HEK293 (cell line): Measurements from ENCODE around the gene DNAJB8.

Experiments used
- CTCF ChIA-PET: fragments of 350-600 bp; formaldehyde crosslinking; extraction: SDS; loops from one replicate; lab custom pipeline; 2021; ENCODE audit warnings: antibody characterized with exemption; lab: Yijun Ruan, JAX
- POLR2A ChIA-PET: fragments of 300-600 bp; formaldehyde crosslinking; extraction: SDS; loops from one replicate; lab custom pipeline; 2020; ENCODE audit warnings: antibody characterized with exemption, inconsistent platforms; lab: Yijun Ruan, JAX
- H3K27ac ChIP-seq: fragments of 200-500 bp; sonication (Bioruptor generic); 2 replicates; pipeline ENCODE4 v1.5.1; 2014; ENCODE audit warnings: low read depth, low read length, control low read depth, inconsistent platforms; ENCODE audit errors: extremely low read depth
- H3K36me3 ChIP-seq, 2 experiments: fragments of 200-500 bp in 1 of 2; sonication (Bioruptor generic) in 1 of 2; 1 replicate in 1 of 2; 2 replicates in 1 of 2; pipeline ENCODE4 v1.5.1; 2014 to 2017; ENCODE audit warnings: inconsistent platforms in 2 of 2, low read length in 2 of 2; ENCODE audit not compliant: control insufficient read depth in 2 of 2, insufficient read depth in 1 of 2
- H3K4me1 ChIP-seq: fragments of 200-500 bp; sonication (Bioruptor generic); 2 replicates; pipeline ENCODE4 v1.5.1; 2014; ENCODE audit warnings: mild to moderate bottlenecking, low read length, inconsistent platforms; ENCODE audit not compliant: control insufficient read depth, insufficient read depth
- H3K4me3 ChIP-seq: 2 replicates; pipeline ENCODE4 v1.5.1; 2011; ENCODE audit warnings: low read depth, mild to moderate bottlenecking, control low read depth, low read length, moderate library complexity
- H3K9me3 ChIP-seq: fragments of 200-500 bp; sonication (Bioruptor generic); 2 replicates; pipeline ENCODE4 v1.5.1; 2014; ENCODE audit warnings: low read depth, low read length, inconsistent platforms; ENCODE audit not compliant: control insufficient read depth, insufficient read depth
- GLI4 ChIP-seq: fragments of 450-650 bp; formaldehyde crosslinking; IDR thresholded peaks from 2 replicates; pipeline ENCODE4 v1.5.1; 2016; ENCODE audit warnings: missing biosample characterization, missing genetic modification characterization
- HOXC10 ChIP-seq: sonication (generic); formaldehyde crosslinking; IDR thresholded peaks from 2 replicates; pipeline ENCODE4 v1.8.1; 2023; ENCODE audit warnings: mild to moderate bottlenecking, missing genetic modification reagents
- KLF16 ChIP-seq: fragments of 450-650 bp; formaldehyde crosslinking; IDR thresholded peaks from 2 replicates; pipeline ENCODE4 v1.5.1; 2017; ENCODE audit warnings: missing biosample characterization, missing genetic modification characterization
- MEIS1 ChIP-seq: sonication (generic); formaldehyde crosslinking; IDR thresholded peaks from 2 replicates; pipeline ENCODE4 v1.8.1; 2022; ENCODE audit warnings: missing genetic modification reagents, mild to moderate bottlenecking, borderline replicate concordance
- MZF1 ChIP-seq: fragments of 450-650 bp; formaldehyde crosslinking; IDR thresholded peaks from 2 replicates; pipeline ENCODE4 v1.5.1; 2017; ENCODE audit warnings: missing biosample characterization, missing genetic modification characterization, borderline replicate concordance
- TRIM28 ChIP-seq: IDR thresholded peaks from 2 replicates; pipeline ENCODE4 v1.6.1; 2011; ENCODE audit warnings: low read length, control low read depth, borderline replicate concordance
- YY1 ChIP-seq: fragments of 450-650 bp; formaldehyde crosslinking; IDR thresholded peaks from 2 replicates; pipeline ENCODE4 v1.5.1; 2018; ENCODE audit warnings: missing biosample characterization, missing genetic modification characterization
- ZBTB1 ChIP-seq: fragments of 450-650 bp; formaldehyde crosslinking; IDR thresholded peaks from 2 replicates; pipeline ENCODE4 v1.5.1; 2016; ENCODE audit warnings: missing biosample characterization, missing genetic modification characterization
- ZBTB10 ChIP-seq: fragments of 450-650 bp; formaldehyde crosslinking; IDR thresholded peaks from 2 replicates; pipeline ENCODE4 v1.5.1; 2016; ENCODE audit warnings: missing biosample characterization, missing genetic modification characterization
- ZFHX2 ChIP-seq: fragments of 450-650 bp; formaldehyde crosslinking; conservative IDR thresholded peaks from 2 replicates; pipeline ENCODE4 v1.5.1; 2016; ENCODE audit warnings: missing biosample characterization, missing genetic modification characterization
- ZNF133 ChIP-seq: fragments of 450-650 bp; formaldehyde crosslinking; IDR thresholded peaks from 2 replicates; pipeline ENCODE4 v1.5.1; 2016; ENCODE audit warnings: missing biosample characterization, missing genetic modification characterization
- ZNF169 ChIP-seq: fragments of 450-650 bp; formaldehyde crosslinking; IDR thresholded peaks from 2 replicates; pipeline ENCODE4 v1.5.1; 2016; ENCODE audit warnings: missing biosample characterization, missing genetic modification characterization
- ZNF184 ChIP-seq: fragments of 450-650 bp; IDR thresholded peaks from 2 replicates; pipeline ENCODE4 v1.5.1; 2018; ENCODE audit warnings: missing biosample characterization, mild to moderate bottlenecking, missing genetic modification characterization
- ZNF19 ChIP-seq: fragments of 450-650 bp; formaldehyde crosslinking; IDR thresholded peaks from 2 replicates; pipeline ENCODE4; 2016; ENCODE audit warnings: missing biosample characterization, missing genetic modification characterization, low read depth
- ZNF302 ChIP-seq: fragments of 450-650 bp; formaldehyde crosslinking; IDR thresholded peaks from 2 replicates; pipeline ENCODE4 v1.5.1; 2016; ENCODE audit warnings: missing biosample characterization, missing genetic modification characterization, low read depth
- ZNF324 ChIP-seq: fragments of 450-650 bp; formaldehyde crosslinking; IDR thresholded peaks from 2 replicates; pipeline ENCODE4 v1.5.1; 2016; ENCODE audit warnings: missing biosample characterization, missing genetic modification characterization
- ZNF350 ChIP-seq: fragments of 450-650 bp; formaldehyde crosslinking; IDR thresholded peaks from 2 replicates; pipeline ENCODE4 v1.5.0; 2017; ENCODE audit warnings: missing biosample characterization, mild to moderate bottlenecking, missing genetic modification characterization
- ZNF37A ChIP-seq: fragments of 450-650 bp; IDR thresholded peaks from 2 replicates; pipeline ENCODE4 v1.5.1; 2018; ENCODE audit warnings: missing biosample characterization, missing genetic modification characterization
- ZNF416 ChIP-seq: fragments of 450-650 bp; formaldehyde crosslinking; IDR thresholded peaks from 2 replicates; pipeline ENCODE4 v1.5.1; 2016; ENCODE audit warnings: missing biosample characterization, missing genetic modification characterization
- ZNF423 ChIP-seq: fragments of 450-650 bp; formaldehyde crosslinking; IDR thresholded peaks from 2 replicates; pipeline ENCODE4 v1.5.1; 2016; ENCODE audit warnings: missing biosample characterization, missing genetic modification characterization
- ZNF426 ChIP-seq: fragments of 450-650 bp; formaldehyde crosslinking; IDR thresholded peaks from 2 replicates; pipeline ENCODE4 v1.5.1; 2017; ENCODE audit warnings: missing biosample characterization, missing genetic modification characterization, mild to moderate bottlenecking, inconsistent platforms, moderate library complexity
- ZNF48 ChIP-seq: fragments of 450-650 bp; formaldehyde crosslinking; IDR thresholded peaks from 2 replicates; pipeline ENCODE4 v1.5.1; 2016; ENCODE audit warnings: missing biosample characterization, missing genetic modification characterization
- ZNF501 ChIP-seq: fragments of 450-650 bp; formaldehyde crosslinking; IDR thresholded peaks from 2 replicates; pipeline ENCODE4 v1.5.1; 2016; ENCODE audit warnings: missing biosample characterization, missing genetic modification characterization
- ZNF548 ChIP-seq: fragments of 450-650 bp; formaldehyde crosslinking; IDR thresholded peaks from 2 replicates; pipeline ENCODE4 v1.5.1; 2016; ENCODE audit warnings: missing biosample characterization, missing genetic modification characterization
- ZNF555 ChIP-seq: fragments of 450-650 bp; formaldehyde crosslinking; conservative IDR thresholded peaks from 2 replicates; pipeline ENCODE4 v1.5.1; 2017; ENCODE audit warnings: missing biosample characterization, mild to moderate bottlenecking, missing genetic modification characterization, inconsistent platforms
- ZNF571 ChIP-seq: fragments of 450-650 bp; formaldehyde crosslinking; IDR thresholded peaks from 2 replicates; pipeline ENCODE4 v1.5.0; 2017; ENCODE audit warnings: missing biosample characterization, missing genetic modification characterization
- ZNF600 ChIP-seq: fragments of 450-650 bp; formaldehyde crosslinking; IDR thresholded peaks from 2 replicates; pipeline ENCODE4 v1.5.1; 2016; ENCODE audit warnings: missing biosample characterization, missing genetic modification characterization
- ZNF664 ChIP-seq: fragments of 450-650 bp; formaldehyde crosslinking; IDR thresholded peaks from 2 replicates; pipeline ENCODE4 v1.5.1; 2016; ENCODE audit warnings: missing biosample characterization, missing genetic modification characterization
- ZNF704 ChIP-seq: fragments of 450-650 bp; formaldehyde crosslinking; IDR thresholded peaks from 2 replicates; pipeline ENCODE4 v1.5.1; 2016; ENCODE audit warnings: missing biosample characterization, missing genetic modification characterization
- ZNF707 ChIP-seq: fragments of 450-650 bp; formaldehyde crosslinking; IDR thresholded peaks from 2 replicates; pipeline ENCODE4 v1.5.1; 2016; ENCODE audit warnings: missing biosample characterization, missing genetic modification characterization
- ZNF830 ChIP-seq: fragments of 450-650 bp; IDR thresholded peaks from 2 replicates; pipeline ENCODE4 v1.5.0; 2018; ENCODE audit warnings: missing biosample characterization, missing genetic modification characterization, low read depth, mild to moderate bottlenecking, moderate library complexity
- ZSCAN16 ChIP-seq: fragments of 450-650 bp; formaldehyde crosslinking; IDR thresholded peaks from 2 replicates; pipeline ENCODE4 v1.5.1; 2016; ENCODE audit warnings: missing biosample characterization, missing genetic modification characterization

The DNAJB8 gene

GRCh38 chr3:128496602-128497304, 30.1 kb upstream of the DNAJB8 start:
- no peak overlapping the region for H3K27ac ChIP-seq
- H3K4me3 ChIP-seq = no peak overlapping the region; the same call in 1 of the 2 replicates
- no peaks in the 10 kb centered on the region for H3K4me1 ChIP-seq
- H3K36me3 ChIP-seq = peaks cover 0 to 62% of the 10 kb centered on the region in 2 experiments; a peak in 1 of 3 replicates
- ChIA-PET CTCF (interaction anchor here (0.7 to 2.7 kb wide), 4 partner anchors 8 to 271 kb away, joined by 3 to 19 read pairs (median 4); no protein-coding TSS in a partner anchor), POLR2A (interaction anchor here (1.0 kb wide), 1 partner anchor 71 kb away, joined by 4 read pairs; no protein-coding TSS in a partner anchor)
- TF ChIP-seq ZNF664 (tag by site-specific recombination) = no peak
- TF ChIP-seq ZNF302 (tag by site-specific recombination) = no peak
- no peak for TF ChIP-seq ZNF426 (tag by site-specific recombination)
- no peak for TF ChIP-seq ZBTB1
- TF ChIP-seq ZNF324 (tag by site-specific recombination) = no peak
- TF ChIP-seq ZNF423 (tag by site-specific recombination) = no peak
- no peak for TF ChIP-seq ZNF830 (tag by site-specific recombination)
- TF ChIP-seq ZNF37A (tag by site-specific recombination) = no peak
- TF ChIP-seq ZNF571 (tag by site-specific recombination) = no peak
- TF ChIP-seq ZNF169 = no peak
- no peak for TF ChIP-seq ZNF707 (tag by site-specific recombination)
- TF ChIP-seq ZBTB10 (tag by site-specific recombination) = no peak
- no peak for TF ChIP-seq ZNF184 (tag by site-specific recombination)
- no peak for TF ChIP-seq ZFHX2 (tag by site-specific recombination)
- no peak for TF ChIP-seq HOXC10 (CRISPR knock-in tag)
- TF ChIP-seq ZNF501 (tag by site-specific recombination) = no peak
- TF ChIP-seq ZNF555 (tag by site-specific recombination) = no peak
- TF ChIP-seq ZNF416 = no peak
- TF ChIP-seq MZF1 = no peak
- no peak for TF ChIP-seq KLF16 (tag by site-specific recombination)
- H3K9me3 ChIP-seq = no peaks in the 10 kb centered on the region

- POLR2A ChIA-PET = no interaction called here
- TF ChIP-seq ZNF350 (tag by site-specific recombination) = no peak
- TF ChIP-seq TRIM28 = no peak
- TF ChIP-seq ZNF48 (tag by site-specific recombination) = no peak
- no peak for TF ChIP-seq YY1 (tag by site-specific recombination)
- TF ChIP-seq ZNF600 (tag by site-specific recombination) = no peak
- TF ChIP-seq GLI4 (tag by site-specific recombination) = no peak
- TF ChIP-seq ZNF302 (tag by site-specific recombination) = no peak
- TF ChIP-seq ZBTB1 = no peak
- TF ChIP-seq ZSCAN16 = no peak
- TF ChIP-seq ZNF133 (tag by site-specific recombination) = no peak
- no peak for TF ChIP-seq HOXC10 (CRISPR knock-in tag)
- no peak for TF ChIP-seq ZNF19
- no peak for TF ChIP-seq ZNF548 (tag by site-specific recombination)
- TF ChIP-seq ZNF704 = no peak
- no peak for TF ChIP-seq MEIS1
- TF ChIP-seq, all 188 proteins: peak for 0
- Histone ChIP-seq H3K4me1 (no peaks in the 10 kb centered on the region), H3K36me3 (peaks cover 0 to 68% of the 10 kb centered on the region in 2 experiments; a peak in 1 of 3 replicates), H3K4me3 (no peak overlapping the region), H3K27ac (no peak overlapping the region), H3K9me3 (no peaks in the 10 kb centered on the region)
- CTCF ChIA-PET = interaction anchor here (0.7 to 2.7 kb wide), 2 partner anchors 9 to 70 kb away, joined by 4 to 19 read pairs; no protein-coding TSS in a partner anchor
These were observed 29.4 kb upstream of the DNAJB8 start for GRCh38 chr3:128496019-128496601.
